Omental fat pad (tissue), 4 donors: Measurements from ENCODE around the gene GABRB3. TPM values are rescaled to one million over a fixed set of nuclear protein-coding genes. Genes with fewer than 3 reads are reported as not detected.

ENCODE experiments used
- ATAC-seq: fragments of 150-250 bp; one replicate; pipeline ENCODE4 v1.9.1; 2016; ENCODE audit warnings: mild to moderate bottlenecking, moderate library complexity; ENCODE audit not compliant: low FRiP score
- DNase-seq: peaks from one replicate; pipeline ENCODE4 v3.0.0-alpha.2; 2019; ENCODE audit warnings: low spot score
- CTCF ChIP-seq, 3 donors: fragments of 450-650 bp; IDR thresholded peaks; one replicate each; pipeline ENCODE4 v1.5.1; 2016 to 2017; ENCODE audit warnings: antibody characterized with exemption in 3 of 3, mild to moderate bottlenecking in 3 of 3, moderate library complexity in 2 of 3
- total RNA-seq, 4 donors: library from RNA; depleted of rRNA; stranded (reverse); fragments of >200 nt; gene quantifications; one replicate each; pipeline ENCODE4 v1.1.0, GENCODE V29; 2016

GABRB3 gene
- total RNA-seq, 4 donors from 2014 or later, result 0.72 to 1.8 (median 1.2) TPM

GRCh38 chr15:26738996-26739395, 33.9 kb downstream of the GABRB3 start:
- DNase-seq (no peak), ATAC-seq (no peak)
- TF ChIP-seq CTCF (IDR thresholded peaks at IDR 0.05), result no peak

GRCh38 chr15:26736502-26737248, 36.2 kb downstream of the GABRB3 start:
- ATAC-seq (no peak), DNase-seq (no peak)
- no peak for TF ChIP-seq CTCF (IDR thresholded peaks at IDR 0.05)

GRCh38 chr15:26731965-26732364, 40.9 kb downstream of the GABRB3 start:
- DNase-seq (no peak), ATAC-seq (no peak)
- TF ChIP-seq CTCF (IDR thresholded peaks at IDR 0.05), result no peak

- ATAC-seq (no peak), DNase-seq (no peak)
- no peak for TF ChIP-seq CTCF (IDR thresholded peaks at IDR 0.05)
These were observed 43.3 kb downstream of the GABRB3 start for GRCh38 chr15:26729581-26729980.

GRCh38 chr15:26729030-26729429, 43.8 kb downstream of the GABRB3 start:
- DNase-seq (no peak), ATAC-seq (no peak)
- TF ChIP-seq CTCF (IDR thresholded peaks at IDR 0.05), result no peak

GRCh38 chr15:26724381-26725150, 48.3 kb downstream of the GABRB3 start:
- no peak for TF ChIP-seq CTCF (IDR thresholded peaks at IDR 0.05)
- no peak for DNase-seq
- ATAC-seq, result no peak
